Hematopoietic multipotent progenitor cell treated with erythropoietin and hydrocortisone succinate and interleukin-3 and kit ligand, for 15 days (in vitro differentiated cells): ENCODE data around the gene PPP2R5C.
A peak's percentile ranks its signal among the peaks of the same experiment; 100 is the strongest.

Experiments used
- DNase-seq: peaks from one replicate; pipeline ENCODE4 v3.0.0-alpha.2; 2015; ENCODE audit warnings: low spot score

Gene PPP2R5C

GRCh38 chr14:101917413-101918017 lies 156.0 kb downstream of the PPP2R5C start:
- DNase-seq, result no peak

DNA sequence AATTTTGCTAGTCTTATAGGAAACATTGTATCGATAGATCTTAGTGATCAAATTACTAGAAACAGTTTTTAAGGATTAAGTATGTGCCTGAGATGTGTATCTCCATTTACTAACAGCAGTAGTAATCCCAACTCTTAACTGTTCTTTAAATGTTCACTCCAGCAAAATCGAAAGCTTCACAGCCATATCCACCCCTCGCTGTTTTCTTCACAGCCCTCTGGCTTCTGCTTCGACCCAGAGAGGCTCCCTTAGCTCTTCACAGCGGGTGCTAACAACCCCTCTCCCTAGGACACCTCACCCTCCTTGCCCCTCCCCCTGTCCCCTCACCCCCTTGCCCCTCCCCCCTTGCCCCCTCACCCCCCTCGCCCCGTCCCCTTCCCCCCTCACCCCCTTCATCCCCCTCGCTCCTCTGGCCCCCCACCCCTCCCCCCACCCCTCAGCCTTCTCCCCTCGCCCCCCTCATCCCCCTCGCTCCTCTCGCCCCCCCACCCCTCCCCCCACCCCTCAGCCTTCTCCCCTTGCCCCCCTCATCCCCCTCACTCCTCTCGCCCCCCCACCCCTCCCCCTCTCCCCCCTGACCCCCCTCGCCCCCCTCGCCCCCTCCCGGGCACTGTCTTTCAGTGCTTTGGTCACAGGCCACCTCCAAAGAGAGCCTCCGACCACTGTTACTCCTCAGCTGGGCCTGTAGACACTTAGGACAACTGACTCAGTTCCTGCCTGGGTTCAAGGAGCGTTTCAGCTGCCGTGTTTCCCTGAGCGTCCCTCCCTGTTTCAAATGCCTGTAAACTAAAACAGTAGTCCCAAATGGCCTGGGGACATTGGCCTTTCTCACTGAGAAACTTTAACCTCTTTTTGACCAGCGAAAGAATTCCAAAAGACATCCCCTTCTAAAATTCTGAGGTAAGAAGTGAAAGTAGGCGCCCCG lies 156.8 kb downstream of the PPP2R5C start:
- DNase-seq, result no peak

DNA sequence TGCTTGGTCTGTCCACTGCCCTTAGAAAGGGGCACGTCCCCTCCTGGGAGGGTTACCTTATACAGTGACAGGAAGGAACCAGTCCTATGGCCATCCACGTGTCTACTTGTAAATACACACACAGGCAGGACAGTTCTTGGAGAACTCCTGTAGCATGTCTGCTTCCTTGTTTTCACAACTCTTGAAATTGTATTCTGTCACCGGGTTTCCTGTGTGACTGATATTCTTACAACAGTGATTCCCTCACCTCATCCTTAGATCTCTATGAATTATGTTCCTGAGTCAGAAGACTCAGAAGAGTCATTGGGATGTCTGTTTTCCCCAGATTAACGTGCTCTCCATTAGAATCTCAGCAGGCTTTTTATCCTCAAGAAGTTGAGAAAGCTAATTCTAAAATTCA lies 158.8 kb downstream of the PPP2R5C start:
- DNase-seq, result no peak

DNA sequence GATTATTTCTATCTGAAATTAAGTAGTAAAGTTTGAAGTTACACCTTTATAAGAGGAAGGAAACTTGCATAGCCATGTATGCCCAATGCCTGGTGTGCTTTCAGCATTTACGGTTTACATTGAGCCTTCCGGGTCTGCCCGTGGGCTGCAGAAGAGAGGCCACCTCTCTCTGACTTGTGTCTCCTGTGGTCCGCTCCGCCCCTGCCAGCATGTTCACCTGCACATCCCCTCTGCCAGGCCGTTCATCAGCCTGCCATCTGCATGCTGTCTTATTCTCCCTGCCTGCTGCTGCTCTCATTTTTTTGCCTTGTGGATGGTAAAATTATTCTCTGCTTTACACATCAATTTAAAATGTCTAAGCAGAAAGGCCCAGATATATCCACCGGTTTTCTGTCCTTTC lies 161.4 kb downstream of the PPP2R5C start:
- DNase-seq, result no peak

GRCh38 chr14:101925152-101925551 lies 163.6 kb downstream of the PPP2R5C start:
- no peak for DNase-seq

DNA sequence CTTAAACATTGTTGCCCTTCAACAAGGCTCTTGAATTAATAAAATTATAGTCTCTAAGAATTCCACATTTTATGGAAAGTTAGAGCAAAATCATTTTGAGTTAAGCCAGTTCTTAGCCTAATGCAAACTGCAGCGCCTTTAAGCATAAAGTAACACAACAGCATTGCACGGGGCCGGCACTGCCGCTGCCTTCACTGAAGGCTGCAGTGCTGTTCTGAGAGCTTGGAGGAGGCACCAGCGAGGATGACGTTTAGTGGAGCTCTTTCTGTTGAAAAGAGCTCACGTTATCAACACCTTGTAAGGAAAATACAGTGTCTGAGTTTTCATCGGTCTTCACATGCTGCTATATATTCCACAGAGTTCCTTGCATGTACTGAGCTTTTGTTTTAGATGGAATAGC lies 164.6 kb downstream of the PPP2R5C start:
- DNase-seq, result no peak

- DNase-seq, result no peak
These were observed 165.1 kb downstream of the PPP2R5C start for GRCh38 chr14:101926620-101927019.

GRCh38 chr14:101927859-101928258 lies 166.3 kb downstream of the PPP2R5C start:
- no peak for DNase-seq

DNA sequence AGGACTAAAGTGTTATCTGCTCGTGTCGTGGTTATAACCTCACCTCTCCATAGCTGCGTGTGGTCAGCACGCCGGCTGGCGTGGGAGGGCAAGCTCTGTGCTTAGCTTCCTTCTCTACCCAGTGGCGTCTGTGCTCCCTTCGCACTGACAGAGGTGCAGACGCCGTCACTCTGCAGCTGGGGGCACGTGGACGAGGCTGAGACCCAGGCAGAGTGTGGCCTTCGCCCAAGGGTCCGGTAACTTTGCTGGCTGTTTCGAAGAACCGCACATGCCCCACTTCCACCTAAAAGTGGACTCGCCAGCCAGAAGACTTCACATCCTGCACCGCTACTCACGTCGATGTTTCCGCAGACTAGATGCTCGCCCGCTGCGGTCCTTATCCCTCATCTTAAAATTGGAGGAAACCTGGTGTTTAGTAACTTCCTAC lies 166.9 kb downstream of the PPP2R5C start:
- no peak for DNase-seq

- DNase-seq, result no peak
These were observed 167.6 kb downstream of the PPP2R5C start for GRCh38 chr14:101929096-101929495.

DNA sequence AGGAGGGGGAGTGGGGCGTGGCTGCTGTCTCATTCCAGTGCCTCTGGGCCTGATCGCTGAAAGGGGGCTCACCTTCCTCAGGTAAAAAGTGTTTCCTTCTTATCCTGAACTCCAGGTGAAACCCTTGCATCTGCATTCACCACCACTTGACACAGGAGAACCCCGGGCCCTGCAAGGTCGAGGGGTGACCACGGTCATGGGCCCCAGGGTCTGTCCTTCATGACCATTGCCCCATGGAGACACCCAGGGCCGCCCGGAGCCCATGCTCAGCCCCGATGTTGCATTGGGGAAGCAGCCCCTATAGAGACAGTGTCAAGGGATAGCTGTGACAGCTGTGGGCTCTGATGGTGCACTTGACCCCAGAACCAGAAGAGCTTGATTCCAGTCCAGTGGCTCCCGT lies 168.4 kb downstream of the PPP2R5C start:
- DNase-seq, result no peak

DNA sequence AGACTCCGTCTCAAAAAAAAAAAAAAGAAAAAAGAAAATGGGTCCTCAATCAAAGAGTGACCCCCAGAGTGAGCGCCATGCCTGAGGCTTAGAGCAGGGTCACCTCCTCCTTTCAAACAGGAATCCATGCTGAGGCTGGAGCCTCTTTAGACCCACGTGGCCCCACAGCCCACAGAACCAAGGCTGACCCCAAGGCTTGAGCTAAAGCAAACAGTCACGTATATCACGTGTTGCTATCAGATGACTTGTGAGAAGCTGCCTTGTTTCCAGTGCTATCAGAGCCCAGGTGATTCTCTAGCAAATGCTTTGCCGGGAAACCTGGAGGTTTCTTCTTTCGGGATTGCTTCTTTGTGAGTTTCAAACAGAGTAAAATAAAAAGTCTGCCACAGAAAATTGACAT lies 171.2 kb downstream of the PPP2R5C start:
- DNase-seq, result no peak

DNA sequence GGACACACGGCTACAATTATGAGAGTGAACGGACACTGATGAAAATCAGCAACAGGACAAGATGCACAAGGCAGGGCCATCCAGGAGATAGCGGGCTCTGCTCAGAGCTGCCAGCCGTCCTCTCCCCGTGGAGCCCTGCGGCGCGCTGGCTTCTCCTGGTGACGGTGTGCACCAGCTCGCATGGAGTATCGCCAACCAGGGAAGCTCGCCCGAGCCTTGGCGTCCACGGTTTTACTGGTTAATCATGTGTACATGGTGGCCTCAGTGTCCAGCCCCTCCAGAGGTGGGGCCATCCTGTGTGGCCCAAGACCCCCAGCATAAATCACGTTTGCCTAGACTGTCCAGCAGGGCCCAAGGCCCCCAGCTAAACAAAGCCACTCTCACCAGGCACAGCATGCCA lies 171.7 kb downstream of the PPP2R5C start:
- DNase-seq, result no peak

GRCh38 chr14:101934601-101935150 lies 173.2 kb downstream of the PPP2R5C start:
- DNase-seq, result no peak

DNA sequence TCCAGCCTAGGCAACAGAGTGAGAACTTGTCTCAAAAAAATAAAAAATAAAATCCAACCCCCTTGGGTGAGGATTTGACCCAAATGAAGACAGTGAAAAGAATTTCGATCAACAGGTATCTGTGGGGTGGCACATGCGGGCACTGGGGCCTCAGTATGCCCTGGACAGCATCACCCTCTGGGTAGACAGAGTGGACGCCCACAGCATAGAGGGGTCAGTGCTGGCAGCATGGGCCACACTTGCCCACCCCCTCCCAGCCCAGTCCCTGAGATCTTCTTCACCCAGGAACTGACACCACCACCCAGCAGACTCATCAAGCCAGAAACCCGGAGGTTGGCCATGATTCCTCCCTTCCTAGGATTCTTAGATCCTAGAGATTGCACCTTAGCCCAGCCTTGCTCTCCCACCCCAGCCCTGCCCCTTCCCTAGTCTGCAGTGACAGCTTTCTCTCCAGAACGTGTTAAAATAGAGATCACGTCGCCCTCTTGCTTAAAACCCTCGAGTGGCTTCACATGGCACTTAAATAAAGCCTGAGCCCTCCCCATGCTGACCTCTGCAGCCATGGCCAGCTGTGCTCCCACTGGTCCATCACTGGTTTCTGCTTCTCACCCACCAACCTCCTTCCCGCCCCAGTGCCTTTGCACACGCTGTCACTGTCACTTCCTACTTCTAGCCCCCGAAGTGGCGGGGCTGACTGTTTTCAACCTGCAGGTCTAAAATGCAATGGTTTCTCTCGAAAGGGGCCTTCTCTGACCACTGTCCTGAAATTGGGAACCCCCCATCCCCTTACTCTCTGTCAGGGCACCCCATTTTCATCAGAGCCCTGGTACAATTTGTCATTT lies 176.6 kb downstream of the PPP2R5C start:
- DNase-seq, result no peak

DNA sequence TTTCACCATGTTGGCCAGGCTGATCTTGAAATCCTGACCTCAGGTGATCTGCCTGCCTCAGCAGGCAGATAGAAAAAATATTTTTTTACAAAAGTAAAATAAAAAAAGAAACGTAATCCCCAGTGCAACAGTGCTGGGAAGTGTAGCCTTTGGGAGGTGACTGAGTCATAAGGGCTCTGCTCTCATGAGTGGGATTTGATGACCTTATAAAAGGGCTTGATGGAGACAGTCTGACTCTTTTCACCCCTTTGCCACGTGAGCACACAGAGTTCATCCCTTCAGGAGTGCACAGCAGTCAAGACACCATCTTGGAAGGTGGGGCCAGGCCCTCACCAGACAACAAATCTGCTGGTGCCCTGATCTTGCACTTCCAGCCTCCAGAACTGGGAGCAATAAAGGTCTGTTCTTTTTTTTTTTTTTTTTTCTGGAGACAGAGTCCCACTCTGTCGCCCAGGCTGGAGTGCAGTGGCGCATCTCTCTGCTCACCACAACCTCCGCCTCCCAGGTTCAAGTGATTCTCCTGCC lies 178.2 kb downstream of the PPP2R5C start:
- DNase-seq, result no peak

DNA sequence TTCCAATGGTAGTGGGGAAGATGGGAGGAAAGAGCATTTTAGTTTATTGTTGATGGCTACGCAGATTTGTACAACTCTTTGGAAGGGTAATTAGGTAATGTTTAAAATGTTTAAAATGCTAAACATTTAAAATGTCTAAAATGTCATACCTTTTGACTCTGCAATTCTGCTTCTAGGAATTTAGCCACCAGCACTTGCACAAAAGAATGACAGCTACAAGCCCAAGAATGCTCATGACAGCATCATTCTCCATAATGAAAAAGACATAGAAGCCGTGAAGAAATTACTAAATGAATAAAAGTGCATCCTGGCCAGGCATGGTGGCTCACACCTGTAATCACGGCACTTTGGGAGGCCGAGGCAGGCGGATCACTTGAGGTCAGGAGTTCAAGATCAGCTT lies 182.9 kb downstream of the PPP2R5C start:
- no peak for DNase-seq

DNA sequence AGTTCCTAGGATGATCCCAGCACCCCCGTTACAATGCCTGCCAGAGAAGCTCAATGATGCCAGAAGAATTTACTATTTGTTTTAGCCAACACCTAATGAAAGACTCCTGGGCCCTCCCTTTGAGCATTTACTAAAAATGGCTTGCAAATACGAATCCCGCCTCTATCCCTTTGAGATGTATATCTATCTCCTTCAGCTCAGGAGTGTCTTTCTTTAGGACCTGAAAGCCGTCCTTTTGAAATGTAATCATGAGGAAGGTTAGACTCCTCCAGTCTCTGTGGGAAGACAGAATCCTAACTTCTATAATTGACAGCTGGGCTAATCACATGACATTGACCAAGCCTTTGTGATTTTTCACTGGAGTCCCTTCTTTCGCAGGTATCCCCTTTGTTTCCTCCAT lies 183.7 kb downstream of the PPP2R5C start:
- DNase-seq, result no peak

DNA sequence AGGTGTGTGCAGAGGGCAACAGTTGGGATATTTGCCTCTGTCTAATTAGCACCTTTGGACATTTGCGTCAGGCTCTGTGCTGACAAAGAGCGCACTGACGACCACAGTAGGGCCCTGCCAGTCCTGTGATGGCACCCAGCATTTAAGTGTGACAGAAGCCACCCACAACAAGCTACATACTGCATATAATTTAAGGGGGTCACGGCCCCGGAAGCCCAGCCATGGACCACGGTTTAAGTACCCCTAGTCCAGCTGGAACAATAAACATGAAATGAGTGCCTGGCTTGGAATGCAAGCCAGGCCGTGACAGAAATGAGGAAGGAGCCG lies 186.0 kb downstream of the PPP2R5C start:
- no peak for DNase-seq

GRCh38 chr14:101947904-101948665 lies 186.6 kb downstream of the PPP2R5C start:
- peak; percentile 100 for DNase-seq

DNA sequence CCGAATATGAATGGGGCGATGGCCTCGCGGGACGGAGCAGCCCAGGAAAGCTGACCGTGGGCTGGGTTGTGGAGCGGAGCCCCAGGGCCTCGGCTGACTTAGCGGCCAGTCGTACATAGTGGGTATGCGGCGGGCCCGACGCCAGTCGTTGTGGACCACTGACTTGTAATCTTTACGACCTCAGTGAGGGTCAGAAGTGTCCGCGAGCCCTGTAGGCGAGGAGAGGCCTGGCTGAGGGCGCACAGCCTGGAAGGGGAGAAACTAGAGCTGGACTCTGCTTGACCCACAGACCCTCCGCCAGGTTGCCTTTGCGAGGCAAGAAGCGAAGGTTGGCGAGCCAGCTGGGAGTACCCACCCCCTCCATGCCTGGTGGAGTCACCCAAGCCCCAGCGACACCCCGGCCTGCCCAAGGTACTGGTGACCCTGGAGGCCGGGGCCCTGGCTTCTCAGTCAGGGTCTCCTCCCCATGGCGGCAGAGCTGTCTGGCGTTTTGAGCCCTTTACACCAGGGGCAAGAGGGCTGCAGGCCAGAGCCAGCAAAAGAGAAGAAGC lies 187.2 kb downstream of the PPP2R5C start:
- DNase-seq, result no peak
